Measurements from ENCODE around the gene NUDT4. TPM values are rescaled to one million over a fixed set of nuclear protein-coding genes. Genes with fewer than 3 reads are reported as not detected.

NUDT4 gene
- total and polyA plus RNA-seq, 2 of the 13 experiments (the other 11 are each of a cell fraction or from before 2014, with no cell fraction given): 37.3 to 70.1 TPM

- TSS peak; percentile 91 for BruUV-seq (replicated peaks)
- no peak for FAIRE-seq
- no peak for TF ChIP-seq ZFP36L1 (CRISPR knock-in tag; IDR thresholded peaks at IDR 0.05)
- TF ChIP-seq BCL3 (CRISPR knock-in tag; IDR thresholded peaks at IDR 0.05): no peak
- no peak for TF ChIP-seq ISX (CRISPR knock-in tag; conservative IDR thresholded peaks at IDR 0.05)
- no peak for TF ChIP-seq ZSCAN29 (CRISPR knock-in tag; conservative IDR thresholded peaks at IDR 0.05)
- no peak for TF ChIP-seq ZNF383 (CRISPR knock-in tag; IDR thresholded peaks at IDR 0.05; ENCODE audit: borderline replicate concordance)
- no peak for TF ChIP-seq GPN1 (CRISPR knock-in tag; IDR thresholded peaks at IDR 0.05; ENCODE audit: borderline replicate concordance)
- no peak for TF ChIP-seq DZIP1 (CRISPR knock-in tag; IDR thresholded peaks at IDR 0.05)
- no peak for TF ChIP-seq NR2F6 (IDR thresholded peaks at IDR 0.05)
- no peak for TF ChIP-seq NR2F6 (CRISPR knock-in tag; IDR thresholded peaks at IDR 0.05)
- no peak for TF ChIP-seq MEIS1 (CRISPR knock-in tag; IDR thresholded peaks at IDR 0.05; ENCODE audit: borderline replicate concordance)
- no peak for TF ChIP-seq NFRKB (IDR thresholded peaks at IDR 0.05)
- TF ChIP-seq JDP2 (CRISPR knock-in tag; IDR thresholded peaks at IDR 0.05; ENCODE audit: borderline replicate concordance): no peak
- TF ChIP-seq PRDM10 (CRISPR knock-in tag; IDR thresholded peaks at IDR 0.05; ENCODE audit: low read depth): no peak
Measured at GRCh38 chr12:93442411-93443340, 65.0 kb downstream of the NUDT4 start.

More at GRCh38 chr12:93442411-93443340, 65.0 kb downstream of the NUDT4 start:
- no peaks in the 10 kb centered on the region; a peak in 1 of 5 replicates for H3K27me3 ChIP-seq (ENCODE audit: control insufficient read depth in 1 of 2, insufficient read depth in 2 of 2, low read length in 2 of 2)
- ChIA-PET POLR2A (interaction anchor here (0.5 to 1.7 kb wide), 5 partner anchors 9 to 134 kb away, joined by 3 to 8 read pairs (median 4); partner anchors contain the start of gene MRPL42), CTCF (ENCODE audit: low intra/inter-chr PET ratio, low total read pairs) (no interaction called here)
- peaks cover 30% of the 10 kb centered on the region for H4K20me1 ChIP-seq (ENCODE audit: insufficient read depth, low read length)
- peak overlapping the region; percentile 99 for H3K4me2 ChIP-seq (ENCODE audit: low read depth, low read length)
- WGBS (ENCODE audit: low lambda C conversion rate): 4% methylated on average over 19 of the region's 19 CpGs
- ATAC-seq (peak; percentile 37), DNase-seq (ENCODE audit: low spot score) (no peak)
- peak overlapping the region; percentile 92 for H3K27ac ChIP-seq (ENCODE audit: extremely low read length, insufficient read depth, low read length)
- H3K9ac ChIP-seq (ENCODE audit: insufficient read depth, low read depth, low read length): peak overlapping the region; percentile 96
- in situ Hi-C loops (cut with HindIII; ENCODE audit: extremely low pct_ligation_motif_present, low pct_unique_long_range_greater_than_20kb): no loop called here
- H3K79me2 ChIP-seq (ENCODE audit: insufficient read depth, low read length): peaks cover 48% of the 10 kb centered on the region
- intact Hi-C loops (cut with micrococcal nuclease; ENCODE audit: unreplicated experiment): loop anchor here (1.0 kb wide), 1 partner anchor 25 kb away; the partner anchor contains the start of gene MRPL42
- peak overlapping the region; percentile 70 to 95 (median 76) for H3K4me3 ChIP-seq (replicated peaks in 1 of 3; ENCODE audit: insufficient read depth in 1 of 3, low read depth in 2 of 3, low read length in 3 of 3)
- H3K4me1 ChIP-seq (ENCODE audit: insufficient read depth, low read length): peaks cover 55% of the 10 kb centered on the region
- H3K36me3 ChIP-seq (replicated peaks in 1 of 2; ENCODE audit: control insufficient read depth in 1 of 2, insufficient read depth in 2 of 2, low read length in 2 of 2): peaks cover 0 to 1% of the 10 kb centered on the region in 2 experiments; a peak in 1 of 5 replicates
- no peaks in the 10 kb centered on the region for H3K9me3 ChIP-seq (ENCODE audit: low read length)
- no peak overlapping the region for H2AFZ ChIP-seq (ENCODE audit: low read length)

All from HepG2 (cell line).